ENCODE results near the gene GFM1.
"Not testable (repeated sequence)": the region's sequence is repeated elsewhere in the genome, so short reads cannot be mapped to it uniquely, and the experiment has no call there.

Gene GFM1

DNA sequence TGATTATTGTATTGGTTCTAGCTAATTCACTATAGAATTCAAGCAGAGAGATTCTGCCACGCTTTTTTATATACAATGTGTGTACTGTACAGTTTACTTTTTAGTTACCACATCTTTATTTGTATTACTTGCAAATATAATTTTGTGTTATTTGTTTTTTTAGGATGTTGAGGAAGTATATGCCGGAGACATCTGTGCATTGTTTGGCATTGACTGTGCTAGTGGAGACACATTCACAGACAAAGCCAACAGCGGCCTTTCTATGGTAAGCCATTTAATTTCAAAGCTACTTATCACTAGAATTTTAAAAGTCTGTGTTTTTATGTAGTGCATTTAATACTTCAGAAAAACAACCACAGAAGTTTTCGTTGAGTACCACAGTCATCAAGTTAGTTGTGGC is 16.4 kb downstream of the GFM1 start:
- H3K4me3 ChIP-seq (ENCODE audit: low read length) = no peak overlapping the region
- TF ChIP-seq ZNF274 (IDR thresholded peaks at IDR 0.05; ENCODE audit: low read depth, low read length) = no peak

DNA sequence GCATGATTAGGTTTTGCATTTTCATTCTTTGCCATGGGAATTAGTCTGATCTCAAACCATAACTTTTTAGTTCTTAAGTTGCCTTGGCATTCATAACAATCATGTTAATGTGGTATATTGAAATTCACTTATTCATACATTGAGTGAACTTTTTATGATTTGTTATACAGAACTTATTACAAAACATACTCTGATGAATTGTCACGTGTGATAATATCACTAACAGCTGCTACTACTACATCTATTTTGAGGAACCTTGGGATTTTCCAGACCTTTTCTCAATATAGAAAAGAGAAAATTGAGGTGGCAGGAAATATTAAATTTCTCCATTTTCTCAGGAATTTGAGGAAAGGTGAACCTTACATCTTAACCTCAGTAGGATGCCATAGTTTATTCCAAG is 18.9 kb downstream of the GFM1 start:
- H3K4me3 ChIP-seq (ENCODE audit: low read length) = no peak overlapping the region
- TF ChIP-seq ZNF274 (IDR thresholded peaks at IDR 0.05; ENCODE audit: low read depth, low read length) = no peak

DNA sequence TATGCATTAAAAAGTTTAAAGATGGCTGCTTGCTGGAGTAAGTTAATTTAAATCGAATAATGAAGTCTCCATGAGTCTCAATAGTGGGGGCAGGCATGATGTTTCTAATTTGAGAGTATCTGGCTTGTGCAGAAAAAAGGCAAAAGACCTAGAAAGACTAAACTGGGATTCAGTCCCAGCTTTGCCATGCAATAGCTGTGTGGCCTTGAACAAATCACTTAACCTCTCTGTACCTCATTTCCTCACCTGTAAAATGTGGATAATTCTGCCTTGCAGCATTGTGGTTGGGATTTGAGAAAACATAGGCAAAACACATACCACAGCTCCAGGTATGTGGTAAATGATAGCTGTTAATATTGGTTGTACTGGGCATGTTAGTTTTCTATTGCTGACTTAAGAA is 19.5 kb downstream of the GFM1 start:
- no peak overlapping the region for H3K4me3 ChIP-seq (ENCODE audit: low read length)
- no peak for TF ChIP-seq ZNF274 (IDR thresholded peaks at IDR 0.05; ENCODE audit: low read depth, low read length)

DNA sequence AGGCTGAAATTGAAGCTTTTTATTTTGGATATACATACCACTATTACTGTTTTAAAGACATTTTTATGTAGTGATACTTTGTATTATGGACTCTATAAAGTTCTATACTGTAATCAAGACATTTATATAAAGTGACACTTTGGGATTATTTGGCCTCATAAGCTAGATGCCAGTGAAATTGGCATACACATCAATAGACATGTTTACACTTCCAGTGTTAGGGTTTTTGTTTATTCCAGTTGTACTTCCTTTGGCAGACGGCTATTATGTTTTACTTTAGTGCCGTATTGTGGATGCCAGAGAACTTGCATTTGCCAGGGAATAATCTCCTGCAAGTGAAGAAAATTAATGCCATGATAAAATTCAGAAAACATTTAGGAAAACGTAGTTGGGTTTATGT is 22.1 kb downstream of the GFM1 start:
- TF ChIP-seq ZNF274 (IDR thresholded peaks at IDR 0.05; ENCODE audit: low read depth, low read length) = no peak

DNA sequence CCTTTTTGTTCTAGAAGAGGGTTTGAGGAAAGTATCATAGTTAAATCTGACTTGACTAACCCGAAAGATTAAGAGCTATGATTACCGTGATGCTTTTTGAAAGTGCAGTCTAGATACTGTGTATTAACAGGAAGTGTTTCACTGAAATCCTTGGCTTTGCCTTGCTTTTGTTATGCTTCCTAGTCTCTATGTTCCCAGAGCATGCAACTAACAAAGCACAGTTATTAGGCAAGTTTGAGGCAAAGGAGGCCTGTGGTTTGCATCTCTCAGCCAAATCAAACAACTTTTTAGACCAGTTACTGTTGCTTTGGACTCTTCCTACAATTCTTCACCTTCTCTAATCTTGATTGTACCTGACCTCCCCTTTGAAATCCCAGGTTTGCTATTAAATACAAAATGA is 24.2 kb downstream of the GFM1 start:
- TF ChIP-seq ZNF274 (IDR thresholded peaks at IDR 0.05; ENCODE audit: low read depth, low read length) = no peak
- H3K4me3 ChIP-seq (ENCODE audit: low read length) = no peak overlapping the region

More for the DNA sequence above, 22.1 kb downstream of the GFM1 start:
- H3K4me3 ChIP-seq (ENCODE audit: low read length) = no peak overlapping the region

DNA sequence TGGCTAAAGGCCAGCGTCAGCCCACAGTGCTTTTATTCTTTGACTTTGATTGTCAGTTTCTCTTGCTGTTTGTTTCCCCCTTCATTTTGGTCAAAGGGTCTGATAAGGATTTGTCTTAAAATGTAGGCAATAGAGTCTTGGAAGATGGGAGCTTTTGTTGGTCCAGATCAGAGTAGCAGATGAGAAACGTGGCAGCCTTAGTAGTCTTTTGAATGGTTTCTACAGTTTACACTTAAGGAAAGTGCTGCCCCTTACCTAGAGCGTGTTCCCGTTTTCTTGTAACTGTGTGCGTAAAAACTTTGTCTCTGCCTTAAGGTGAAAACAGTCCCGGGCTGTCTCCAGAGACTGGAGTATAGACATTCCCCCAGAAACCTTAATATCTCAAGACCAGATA is 27.5 kb downstream of the GFM1 start:
- H3K4me3 ChIP-seq (ENCODE audit: low read length) = peak overlapping the region; percentile 86

DNA sequence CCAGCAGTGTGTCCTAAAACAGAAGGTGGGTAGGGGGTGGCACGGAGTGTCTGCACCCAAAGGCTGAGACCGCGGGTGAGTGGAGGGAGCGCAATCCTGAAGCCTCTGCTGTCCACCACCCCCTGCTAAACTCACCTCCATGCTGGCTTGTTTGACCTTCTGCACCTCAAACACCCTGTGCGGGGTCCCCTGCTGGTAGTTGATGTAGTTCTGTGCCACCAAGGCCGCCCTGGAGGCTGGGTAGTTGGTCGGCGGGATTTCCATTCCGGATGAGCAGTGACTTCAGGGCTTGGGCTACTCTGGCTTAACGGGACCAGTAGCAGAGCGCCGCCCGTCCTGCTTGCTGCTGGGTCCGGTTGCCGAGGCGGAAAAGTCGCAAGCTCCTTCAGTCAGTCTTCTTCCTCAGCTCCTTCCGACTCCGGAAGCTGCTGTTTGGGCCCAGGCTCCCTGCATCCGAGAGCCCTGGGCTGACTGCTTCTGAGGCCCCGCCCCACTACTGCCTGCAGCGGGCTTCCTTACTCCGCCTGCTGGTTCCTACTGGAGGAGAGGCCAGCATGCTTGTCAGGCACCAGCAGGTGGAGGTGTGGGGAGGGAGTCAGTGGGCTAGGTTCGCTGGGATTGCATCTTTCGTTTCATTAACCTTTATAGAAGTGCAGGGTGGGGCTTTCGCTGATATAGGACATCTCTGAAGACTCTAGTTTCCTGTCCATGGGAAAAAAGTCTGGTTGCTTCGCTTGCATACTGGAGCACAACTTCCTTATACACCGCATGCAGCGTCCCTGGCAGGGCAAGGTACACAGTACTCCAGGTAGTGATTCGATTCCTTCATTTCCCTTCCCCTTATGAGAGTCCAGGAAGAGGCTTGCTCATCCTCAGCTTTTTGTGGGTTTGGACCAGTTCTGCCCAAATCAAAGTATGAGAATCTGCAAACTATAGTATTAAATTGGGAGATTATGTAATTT is 28.2 kb downstream of the GFM1 start, which contains the start of gene LXN:
Gene LXN, minus strand, starts transcription at position 434 of the 962 bp plus-strand sequence. Its CDS starts 170 bp downstream, at position 264.
- H3K4me3 ChIP-seq (ENCODE audit: low read length) = peak within 1 kb of the TSS; percentile 86
- no peak for TF ChIP-seq ZNF274 (IDR thresholded peaks at IDR 0.05; ENCODE audit: low read depth, low read length)

More for the DNA sequence above, 27.5 kb downstream of the GFM1 start:
- no peak for TF ChIP-seq ZNF274 (IDR thresholded peaks at IDR 0.05; ENCODE audit: low read depth, low read length)

DNA sequence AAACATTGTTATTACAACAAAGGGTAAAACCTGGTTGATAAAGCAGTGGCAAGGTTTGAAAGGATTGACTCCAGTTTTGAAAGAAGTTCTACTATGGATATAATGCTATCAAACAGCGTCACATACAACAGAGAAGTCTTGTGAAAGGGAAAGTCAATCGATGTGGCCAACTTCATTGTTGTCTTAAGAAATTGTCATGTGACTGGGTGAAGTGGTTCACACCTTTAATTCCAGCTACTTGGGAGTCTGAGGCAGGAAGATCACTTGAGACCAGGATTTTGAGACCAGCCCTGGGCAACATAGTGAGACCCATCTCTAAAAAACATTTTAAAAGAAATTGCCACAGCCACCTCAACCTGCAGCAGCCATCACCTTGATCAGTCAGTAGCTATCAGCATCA is 34.4 kb downstream of the GFM1 start:
- no peak for TF ChIP-seq ZNF274 (IDR thresholded peaks at IDR 0.05; ENCODE audit: low read depth, low read length)
- H3K4me3 ChIP-seq (ENCODE audit: low read length) = no peak overlapping the region

DNA sequence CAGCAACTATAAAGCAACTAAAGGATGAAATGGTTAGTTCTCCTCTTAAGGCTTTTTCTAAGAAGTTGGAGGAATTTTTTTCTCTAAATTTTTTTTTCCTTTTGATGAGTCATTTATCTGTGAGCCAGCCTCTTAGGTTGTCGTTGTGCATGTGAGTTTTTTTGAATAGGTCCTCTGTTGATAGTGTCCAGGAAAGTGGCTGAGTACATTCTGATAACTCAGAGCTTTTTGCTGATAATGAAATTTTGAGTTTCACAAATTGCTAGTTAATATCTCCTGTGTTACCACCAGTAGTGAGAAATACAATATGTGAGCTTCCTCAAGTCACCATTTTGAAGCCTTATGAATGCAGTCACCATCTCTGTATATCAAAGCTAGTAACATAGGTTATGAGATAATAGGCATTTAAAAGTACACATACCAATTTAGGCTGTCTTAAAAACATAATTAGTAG is 35.2 kb downstream of the GFM1 start:
- no peak overlapping the region for H3K4me3 ChIP-seq (ENCODE audit: low read length)
- TF ChIP-seq ZNF274 (IDR thresholded peaks at IDR 0.05; ENCODE audit: low read depth, low read length) = no peak

DNA sequence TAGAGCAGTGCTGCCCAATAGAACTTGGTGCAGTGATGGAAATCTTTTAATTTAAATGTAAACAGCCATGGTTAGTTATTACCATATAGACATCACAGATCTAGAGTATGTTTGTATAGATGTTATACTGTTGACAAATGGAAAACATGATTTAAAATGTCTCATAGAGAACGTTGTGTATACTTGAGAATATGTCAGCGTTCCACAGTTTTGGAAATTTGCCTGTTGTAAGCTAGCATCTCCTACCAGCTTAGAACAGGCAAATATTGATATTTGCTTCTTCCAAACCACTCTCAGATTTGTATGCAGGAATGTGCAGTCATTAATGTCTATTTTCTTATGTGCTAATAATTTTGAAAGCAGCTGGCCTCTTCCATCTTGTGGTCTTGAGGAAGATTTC is 36.5 kb downstream of the GFM1 start:
- H3K4me3 ChIP-seq (ENCODE audit: low read length) = no peak overlapping the region
- no peak for TF ChIP-seq ZNF274 (IDR thresholded peaks at IDR 0.05; ENCODE audit: low read depth, low read length)

DNA sequence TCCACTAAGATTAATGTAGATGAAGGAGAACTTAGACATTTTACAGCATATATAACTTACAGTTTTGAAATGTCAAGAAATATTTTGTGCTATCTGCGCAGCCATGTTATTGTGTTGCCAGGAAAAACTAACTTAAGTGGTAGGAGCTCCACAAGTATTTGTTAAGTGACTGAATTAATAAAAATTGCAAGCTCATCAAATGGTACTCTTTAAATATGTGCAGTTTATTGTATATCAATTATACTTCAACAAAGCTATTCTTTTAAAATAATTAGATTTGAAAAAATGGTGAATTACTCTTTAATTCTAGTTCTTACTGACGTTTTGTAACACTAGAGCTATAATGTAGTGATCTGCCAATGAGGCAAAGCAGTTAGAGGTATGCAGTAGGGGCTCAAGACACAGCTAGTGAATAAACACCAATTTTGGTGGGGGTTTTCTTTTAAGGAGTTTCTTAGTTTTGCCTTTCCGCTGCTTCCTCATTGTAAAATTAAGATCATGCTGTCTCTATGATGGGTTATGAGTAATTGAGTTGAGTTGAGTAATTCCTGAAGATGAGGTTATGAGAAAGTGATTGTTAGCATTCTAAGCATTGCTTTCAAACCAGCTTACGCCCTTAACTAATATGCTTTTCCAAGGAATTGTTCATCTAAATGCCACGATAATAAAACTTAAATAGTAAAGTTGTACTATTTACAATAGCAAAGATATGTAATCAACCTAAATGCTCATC is 39.1 kb downstream of the GFM1 start:
- TF ChIP-seq ZNF274 (IDR thresholded peaks at IDR 0.05; ENCODE audit: low read depth, low read length) = no peak
- H3K4me3 ChIP-seq (ENCODE audit: low read length) = no peak overlapping the region

DNA sequence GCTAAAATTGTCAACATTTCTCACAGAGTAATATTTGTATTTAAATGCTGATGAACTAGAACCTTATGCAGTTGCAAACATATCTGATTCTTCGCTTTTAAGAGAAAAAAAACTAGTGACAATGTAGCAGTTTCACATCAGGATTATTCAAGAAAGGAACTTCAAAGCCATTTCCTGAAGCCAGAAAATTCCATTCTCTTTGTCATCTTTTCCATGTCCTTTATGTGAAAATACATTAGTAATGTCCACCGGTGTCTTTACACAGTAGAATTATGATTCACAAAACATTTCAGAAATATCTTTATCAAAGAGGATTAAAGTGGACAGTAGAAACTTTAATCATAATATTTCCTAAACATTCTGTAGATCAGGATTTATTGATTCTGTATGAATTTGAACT is 40.8 kb downstream of the GFM1 start:
- TF ChIP-seq ZNF274 (IDR thresholded peaks at IDR 0.05; ENCODE audit: low read depth, low read length) = no peak
- H3K4me3 ChIP-seq (ENCODE audit: low read length) = no peak overlapping the region

DNA sequence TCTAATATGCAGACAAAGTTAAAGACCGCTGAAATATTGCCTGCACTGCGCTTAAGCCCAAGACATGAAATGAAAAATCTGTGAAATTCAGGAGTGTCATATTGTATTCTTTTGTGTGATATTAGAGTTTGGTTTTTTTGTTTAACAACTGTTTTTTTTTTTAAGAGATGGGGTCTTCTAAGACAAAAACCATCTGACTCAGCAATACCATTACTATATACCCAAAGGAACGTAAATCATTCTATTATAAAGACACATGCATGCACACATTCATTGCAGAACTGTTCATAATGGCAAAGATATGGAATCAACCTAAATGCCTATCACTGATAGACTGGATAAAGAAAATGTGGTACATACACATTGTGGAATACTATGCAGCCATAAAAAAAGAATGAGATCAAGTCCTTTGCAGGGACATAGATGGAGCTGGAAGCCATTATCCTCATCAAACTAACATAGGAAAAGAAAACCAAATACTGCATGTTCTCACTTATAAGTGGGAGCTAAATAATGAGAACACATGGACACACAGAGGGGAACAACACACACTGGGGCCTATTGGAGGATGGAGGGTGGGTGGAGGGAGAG is 49.6 kb downstream of the GFM1 start:
- H3K4me3 ChIP-seq (ENCODE audit: low read length) = not testable (repeated sequence)

DNA sequence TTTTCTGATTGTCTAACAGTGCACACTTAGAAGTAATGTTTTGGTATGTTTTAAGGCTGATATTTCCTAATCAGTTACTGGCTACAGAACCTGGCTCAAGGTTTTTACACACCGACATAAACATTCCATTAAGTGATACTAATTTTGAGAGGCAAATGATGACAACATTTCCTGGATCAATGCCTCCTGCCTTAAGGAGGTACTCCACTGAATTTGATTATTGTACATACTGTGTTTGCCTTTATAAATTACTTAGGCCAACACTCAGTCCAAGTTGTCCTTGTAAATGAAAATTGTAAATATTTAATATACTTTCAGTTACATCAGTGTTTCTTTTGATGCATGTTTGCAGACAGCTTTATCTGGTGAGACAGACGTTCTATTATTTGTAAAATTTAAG is 52.3 kb downstream of the GFM1 start:
- no peak for TF ChIP-seq ZNF274 (IDR thresholded peaks at IDR 0.05; ENCODE audit: low read depth, low read length)
- no peak overlapping the region for H3K4me3 ChIP-seq (ENCODE audit: low read length)
